Heart left ventricle (tissue), 13 donors: ENCODE data around the gene PRPS1.

Experiments
- CTCF ChIP-seq, 12 donors: fragments of 200-600 bp; sonication (generic) in 4 of 12; IDR thresholded peaks; one replicate each; pipeline versions ENCODE4 v1.5.0 to v1.8.0; 2018 to 2022; ENCODE audit warnings: antibody characterized with exemption in 12 of 12, mild to moderate bottlenecking in 5 of 12
- POLR2A ChIP-seq, 2 donors: fragments of 450-650 bp; IDR thresholded peaks; one replicate each; pipeline ENCODE4 v1.6.1; 2017; ENCODE audit warnings: antibody characterized with exemption in 2 of 2, mild to moderate bottlenecking in 2 of 2, moderate library complexity in 2 of 2
- donor health status: ischemic (EF 13 %, LVEDD 7.1; RV severe dilation, severe dysfunction).
- donor health status: DM: no; HTN: yes; CAD: no.
- donor health status: DM: no; HTN: no; CAD: no.
- donor health status: ischemic (EF 25% LVEDD 6.9; RV normal size, moderate dysfunction).
- donor health status: ischemic (EF 25% LVEDD 5.7; RV mildly dilated, moderate dysfunction).
- donor health status: ischemic (EF 35%, LVEDD 5.7; RV mildly dilated, moderate dysfunction).
- donor health status: nonischemic (EF 11% LVEDD 7.7; RV severe dilation, severe dysfunction).
- donor health status: DM: yes; HTN: yes; CAD: no.
- donor health status: PGD.
- donor health status: ischemic (EF 29% LVEDD 5.4; RV normal size, mild dysfunction).
- donor health status: nonischemic (EF 23%, LVEDD 6.1; RV moderate dilation, normal function).

GRCh38 chrX:107648332-107648731 lies 20.0 kb downstream of the PRPS1 start:
- TF ChIP-seq CTCF (IDR thresholded peaks at IDR 0.05) (no peak), POLR2A (IDR thresholded peaks at IDR 0.05) (no peak)
